NCI-H526 treated with DMSO at 0.1 percent for 48 hours (cell line): ENCODE results near the gene RARRES2.

ENCODE experiments used
- DNase-seq: peaks from one replicate; lab custom pipeline; 2025; lab: John Stamatoyannopoulos, UW

RARRES2 gene

DNA sequence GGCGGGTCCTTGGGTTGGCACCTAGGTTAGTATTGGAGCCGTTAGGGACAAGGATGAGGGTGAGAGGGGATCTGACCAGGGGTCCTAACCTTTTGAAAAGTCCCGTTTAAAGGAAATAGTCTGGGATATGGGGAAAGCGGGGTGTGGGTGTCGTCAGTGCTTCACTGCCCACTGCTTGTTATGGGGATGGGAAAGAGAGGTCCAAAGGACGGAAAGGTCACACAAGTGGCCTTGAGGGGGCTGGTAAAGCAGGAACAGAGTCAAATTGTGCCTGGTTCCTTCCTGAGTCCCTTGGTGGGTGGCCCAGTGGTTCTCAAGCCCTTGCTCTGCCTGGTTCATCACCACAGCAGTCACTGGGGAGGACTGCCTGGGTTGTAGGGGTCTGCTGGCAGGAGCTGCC lies 35.1 kb upstream of the RARRES2 start:
- DNase-seq = no peak

DNA sequence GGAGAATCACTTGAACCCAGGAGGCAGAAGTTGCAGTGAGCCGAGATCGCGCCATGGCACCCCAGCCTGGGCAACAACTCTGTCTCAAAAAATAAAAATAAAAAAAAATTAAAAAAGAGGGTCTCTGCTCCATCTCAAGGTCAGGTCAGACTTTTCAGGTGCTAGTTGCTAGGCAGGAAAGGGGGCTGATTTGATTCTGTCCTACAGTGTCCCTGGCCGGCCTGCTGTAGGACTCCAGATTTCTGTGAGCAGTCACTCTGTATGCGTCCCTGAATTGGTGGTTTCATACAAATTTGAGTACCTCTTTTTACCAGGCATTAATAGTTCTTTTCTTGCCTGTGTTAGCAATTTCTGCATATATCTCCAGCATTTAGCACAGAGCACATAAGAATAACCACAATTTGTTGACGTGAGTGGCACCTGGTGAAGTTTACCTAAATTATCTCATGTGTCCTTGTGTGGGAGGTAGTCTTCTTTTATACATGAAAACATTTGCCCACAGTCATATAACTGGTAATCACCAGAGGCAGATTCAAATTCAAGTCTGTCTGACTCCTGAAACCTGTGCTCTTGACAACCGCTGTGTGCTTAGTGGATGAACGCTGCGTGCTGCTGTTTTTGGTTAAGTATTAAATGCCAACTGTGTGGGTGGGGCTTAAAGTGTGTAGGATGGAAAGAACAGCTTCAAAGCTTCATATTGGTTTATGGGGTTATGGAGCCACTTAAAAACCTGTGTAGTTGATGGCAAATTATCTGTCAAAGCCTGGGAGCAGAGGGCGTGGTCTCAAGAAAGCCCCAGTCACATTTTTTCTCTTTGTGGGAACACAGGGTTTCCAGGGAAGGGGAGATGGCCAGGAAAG lies 34.5 kb upstream of the RARRES2 start:
- DNase-seq = peak; percentile 32

DNA sequence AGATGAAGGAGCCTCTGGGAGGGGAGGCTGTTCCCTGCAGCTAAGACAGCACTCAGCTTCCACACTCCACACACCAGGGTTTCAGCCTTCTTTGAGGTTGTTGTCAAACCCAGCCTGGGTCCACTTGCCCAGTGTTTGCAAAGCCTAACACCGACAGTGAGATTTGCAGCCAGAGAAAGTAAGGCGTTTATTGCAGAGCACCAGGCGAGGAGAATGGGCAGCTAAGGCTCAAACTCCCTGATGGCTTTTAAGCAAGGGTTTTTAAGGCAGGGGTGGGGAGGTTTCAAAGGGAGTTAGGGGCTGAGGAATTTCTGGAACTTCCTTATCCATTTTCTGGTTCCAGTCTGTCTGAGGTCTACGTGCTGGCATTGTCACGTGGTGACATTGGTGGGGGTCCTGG lies 33.0 kb upstream of the RARRES2 start:
- no peak for DNase-seq

DNA sequence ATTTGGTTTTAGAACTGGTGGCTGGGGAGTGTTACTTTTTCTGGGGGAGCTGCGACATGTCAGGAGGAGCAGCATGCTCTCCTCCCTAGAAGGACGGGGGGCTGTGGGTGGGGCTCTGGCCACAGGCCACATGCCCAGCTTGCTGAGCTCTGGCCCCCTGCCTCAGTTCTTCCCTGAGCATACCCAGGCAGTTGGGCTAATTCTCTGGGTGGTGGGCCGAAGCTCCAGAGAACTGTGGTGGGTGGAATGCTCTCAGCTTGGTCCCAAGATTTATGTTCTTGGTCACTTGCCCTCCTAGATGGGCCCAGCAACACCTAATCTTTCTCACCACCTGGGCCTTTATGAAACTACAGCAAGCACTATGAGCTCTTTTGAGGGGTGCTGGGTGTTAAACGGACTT lies 32.6 kb upstream of the RARRES2 start:
- DNase-seq = no peak

DNA sequence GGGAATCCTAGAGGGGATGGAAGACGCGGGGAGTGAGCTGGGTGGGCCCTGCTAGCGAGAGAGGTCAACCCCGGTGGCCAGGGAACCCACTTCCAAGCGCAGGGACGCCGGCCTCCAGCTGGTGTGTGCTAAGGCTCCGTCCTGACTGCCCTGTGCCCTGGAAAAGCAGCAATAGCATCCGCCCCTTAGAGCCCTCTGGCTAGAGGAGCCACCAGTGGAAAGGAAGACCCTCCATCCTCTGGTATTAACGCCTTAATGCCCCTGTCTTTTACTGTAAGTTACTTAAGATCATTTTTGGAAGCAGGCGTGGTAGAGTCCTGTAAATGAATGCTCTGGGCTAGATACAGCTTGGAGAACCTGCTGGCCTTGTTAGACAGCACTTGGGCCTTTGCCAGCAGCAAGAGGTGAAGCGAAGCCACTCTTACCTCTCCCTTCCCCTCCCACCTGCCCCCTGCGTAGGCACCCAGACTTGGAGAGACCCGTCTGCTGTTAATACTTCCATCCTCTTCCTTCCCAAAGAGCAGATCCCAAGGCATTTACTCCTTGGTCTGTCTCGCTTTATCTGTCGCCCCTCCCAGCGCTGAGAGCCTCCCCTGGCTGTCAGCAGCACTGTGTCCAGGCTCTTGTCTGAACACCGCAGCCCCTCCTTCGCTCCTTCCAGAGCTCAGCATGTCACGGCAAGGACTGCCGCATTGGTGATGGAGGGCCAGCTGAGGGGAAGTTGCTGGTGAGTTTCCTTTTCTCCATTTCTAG lies 31.8 kb upstream of the RARRES2 start:
- no peak for DNase-seq

DNA sequence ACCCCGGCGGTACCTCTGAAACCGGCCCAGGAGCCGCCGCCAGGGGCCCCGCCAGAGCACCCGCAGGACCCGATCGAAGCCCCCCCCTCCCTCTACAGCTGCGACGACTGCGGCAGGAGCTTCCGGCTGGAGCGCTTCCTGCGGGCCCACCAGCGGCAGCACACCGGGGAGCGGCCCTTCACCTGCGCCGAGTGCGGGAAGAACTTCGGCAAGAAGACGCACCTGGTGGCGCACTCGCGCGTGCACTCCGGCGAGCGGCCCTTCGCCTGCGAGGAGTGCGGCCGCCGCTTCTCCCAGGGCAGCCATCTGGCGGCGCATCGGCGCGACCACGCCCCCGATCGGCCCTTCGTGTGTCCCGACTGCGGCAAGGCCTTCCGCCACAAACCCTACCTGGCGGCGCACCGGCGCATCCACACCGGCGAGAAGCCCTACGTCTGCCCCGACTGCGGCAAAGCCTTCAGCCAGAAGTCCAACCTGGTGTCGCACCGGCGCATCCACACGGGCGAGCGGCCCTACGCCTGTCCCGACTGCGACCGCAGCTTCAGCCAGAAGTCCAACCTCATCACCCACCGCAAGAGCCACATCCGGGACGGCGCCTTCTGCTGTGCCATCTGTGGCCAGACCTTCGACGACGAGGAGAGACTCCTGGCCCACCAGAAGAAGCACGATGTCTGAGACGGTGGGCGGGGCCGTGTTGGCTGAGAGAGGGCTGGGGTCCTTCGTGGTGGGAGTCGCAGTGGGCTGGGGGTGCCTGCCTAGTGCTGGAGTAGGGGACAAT lies 31.0 kb upstream of the RARRES2 start:
- peak; percentile 50 for DNase-seq

DNA sequence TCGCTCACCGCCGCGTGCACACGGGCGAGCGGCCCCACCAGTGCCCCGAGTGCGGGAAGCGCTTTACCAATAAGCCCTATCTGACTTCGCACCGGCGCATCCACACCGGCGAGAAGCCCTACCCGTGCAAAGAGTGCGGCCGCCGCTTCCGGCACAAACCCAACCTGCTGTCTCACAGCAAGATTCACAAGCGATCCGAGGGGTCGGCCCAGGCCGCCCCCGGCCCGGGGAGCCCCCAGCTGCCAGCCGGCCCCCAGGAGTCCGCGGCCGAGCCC lies 30.5 kb upstream of the RARRES2 start:
- DNase-seq = no peak

DNA sequence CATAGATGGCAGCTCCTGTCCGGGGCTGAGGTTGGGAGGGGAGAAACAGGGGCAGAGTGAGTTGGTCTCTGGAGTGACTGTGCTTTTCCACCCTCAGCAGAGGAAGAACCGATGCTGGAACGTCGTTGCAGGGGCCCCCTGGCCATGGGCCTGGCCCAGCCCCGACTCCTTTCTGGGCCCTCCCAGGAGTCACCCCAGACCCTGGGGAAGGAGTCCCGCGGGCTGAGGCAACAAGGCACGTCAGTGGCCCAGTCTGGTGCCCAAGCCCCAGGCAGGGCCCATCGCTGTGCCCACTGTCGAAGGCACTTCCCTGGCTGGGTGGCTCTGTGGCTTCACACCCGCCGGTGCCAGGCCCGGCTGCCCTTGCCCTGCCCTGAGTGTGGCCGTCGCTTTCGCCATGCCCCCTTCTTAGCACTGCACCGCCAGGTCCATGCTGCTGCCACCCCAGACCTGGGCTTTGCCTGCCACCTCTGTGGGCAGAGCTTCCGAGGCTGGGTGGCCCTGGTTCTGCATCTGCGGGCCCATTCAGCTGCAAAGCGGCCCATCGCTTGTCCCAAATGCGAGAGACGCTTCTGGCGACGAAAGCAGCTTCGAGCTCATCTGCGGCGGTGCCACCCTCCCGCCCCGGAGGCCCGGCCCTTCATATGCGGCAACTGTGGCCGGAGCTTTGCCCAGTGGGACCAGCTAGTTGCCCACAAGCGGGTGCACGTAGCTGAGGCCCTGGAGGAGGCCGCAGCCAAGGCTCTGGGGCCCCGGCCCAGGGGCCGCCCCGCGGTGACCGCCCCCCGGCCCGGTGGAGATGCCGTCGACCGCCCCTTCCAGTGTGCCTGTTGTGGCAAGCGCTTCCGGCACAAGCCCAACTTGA lies 29.9 kb upstream of the RARRES2 start:
- no peak for DNase-seq

DNA sequence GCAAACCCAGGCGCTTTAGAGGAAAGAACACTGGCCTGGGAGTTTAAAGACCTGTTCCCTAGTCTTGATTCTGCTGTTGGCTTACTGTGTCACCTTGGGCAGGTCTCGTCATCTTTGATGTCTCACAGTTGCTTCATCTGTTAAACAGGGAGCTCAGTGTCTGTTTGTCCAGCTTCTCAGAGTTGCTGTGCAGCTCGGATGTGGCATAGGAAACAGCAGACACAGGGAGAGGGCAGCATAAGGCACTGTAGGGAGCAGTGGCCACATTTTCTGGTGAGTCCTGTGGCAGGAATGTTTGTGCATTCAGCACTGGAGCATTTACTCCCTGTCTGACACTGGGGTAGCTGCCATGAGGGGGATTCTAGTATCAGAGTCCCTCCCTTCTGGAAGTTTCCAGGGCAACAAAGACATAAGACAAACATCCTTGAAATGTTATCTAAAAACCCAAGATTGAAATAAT lies 29.2 kb upstream of the RARRES2 start:
- DNase-seq = no peak

DNA sequence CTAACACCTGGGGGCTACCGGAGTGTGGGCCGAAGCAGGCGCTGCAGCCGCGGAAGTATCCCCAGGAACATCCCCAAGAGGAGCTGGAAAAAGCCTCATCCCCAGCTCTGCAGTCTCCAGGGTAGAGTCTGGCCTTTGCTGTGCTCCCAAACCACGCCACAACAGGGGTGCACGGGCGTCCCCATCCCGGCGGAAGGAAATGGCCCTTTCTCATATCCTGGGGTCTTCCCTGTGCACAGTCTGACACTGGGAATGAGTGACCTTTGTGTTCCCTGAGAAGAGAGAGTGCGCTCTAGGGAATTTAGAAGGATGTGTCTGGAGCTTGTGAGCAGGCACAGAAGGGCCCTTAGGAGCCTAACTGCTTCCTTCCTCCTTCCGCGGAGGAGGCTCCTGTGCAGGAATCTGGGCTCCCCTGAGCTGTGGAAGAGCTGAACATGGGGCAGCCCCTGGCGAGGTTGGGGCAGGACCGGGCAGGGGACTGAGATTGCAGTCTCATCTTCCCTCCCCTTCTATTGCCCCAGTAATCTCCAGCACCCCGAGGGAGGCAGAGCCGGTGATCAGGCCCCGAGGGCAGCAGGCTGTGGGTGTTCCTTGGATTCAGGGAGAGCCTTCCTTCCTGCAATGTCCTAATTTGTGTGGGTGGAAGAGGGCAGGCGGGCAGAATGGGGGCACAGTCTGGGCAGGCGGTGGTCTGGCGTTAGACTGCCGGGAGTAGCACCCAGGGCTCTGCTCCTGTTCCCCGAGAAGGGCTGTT lies 28.5 kb upstream of the RARRES2 start:
- no peak for DNase-seq

DNA sequence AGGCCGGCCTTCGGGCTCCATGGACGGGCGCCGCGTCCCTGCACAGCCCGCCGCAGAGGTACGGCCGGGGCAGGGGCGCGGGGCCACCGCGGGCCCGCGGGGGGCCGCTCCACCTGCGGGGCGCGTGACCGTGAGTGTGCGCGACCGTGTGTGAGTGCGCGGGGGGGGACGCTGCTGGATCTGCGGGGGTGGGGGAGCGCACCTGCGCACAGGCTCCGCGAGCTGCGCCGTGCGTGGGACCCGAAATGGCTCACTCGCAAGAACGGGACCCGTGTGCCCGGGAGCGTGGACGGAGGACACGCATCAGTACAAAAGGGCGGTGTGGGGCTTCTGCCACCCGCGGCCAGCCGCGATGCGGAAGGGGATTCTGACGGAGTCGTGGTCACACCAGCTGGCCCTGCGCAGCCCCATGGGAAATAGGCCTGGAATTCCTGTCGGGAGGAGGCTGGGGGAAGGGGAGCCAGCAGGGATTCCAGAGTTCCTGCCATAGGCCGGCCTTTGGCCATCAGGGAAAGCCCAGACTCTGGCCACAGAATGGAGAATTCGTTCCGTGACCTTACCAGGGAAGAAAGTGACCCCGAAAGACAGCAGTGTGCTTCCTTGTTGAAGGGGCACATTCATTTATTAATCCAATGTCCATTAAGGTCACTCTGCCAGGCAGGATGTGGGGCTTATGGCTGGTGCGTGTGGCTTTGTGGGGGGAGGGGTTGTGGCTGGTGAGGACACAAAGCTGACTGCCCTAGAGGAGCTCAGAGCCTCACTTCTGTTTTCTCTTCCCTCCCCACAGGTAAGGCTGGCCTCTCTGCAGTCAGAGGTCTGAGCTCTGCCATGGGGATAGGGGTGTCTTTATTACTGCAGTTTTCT lies 27.7 kb upstream of the RARRES2 start:
- DNase-seq = peak; percentile 58

DNA sequence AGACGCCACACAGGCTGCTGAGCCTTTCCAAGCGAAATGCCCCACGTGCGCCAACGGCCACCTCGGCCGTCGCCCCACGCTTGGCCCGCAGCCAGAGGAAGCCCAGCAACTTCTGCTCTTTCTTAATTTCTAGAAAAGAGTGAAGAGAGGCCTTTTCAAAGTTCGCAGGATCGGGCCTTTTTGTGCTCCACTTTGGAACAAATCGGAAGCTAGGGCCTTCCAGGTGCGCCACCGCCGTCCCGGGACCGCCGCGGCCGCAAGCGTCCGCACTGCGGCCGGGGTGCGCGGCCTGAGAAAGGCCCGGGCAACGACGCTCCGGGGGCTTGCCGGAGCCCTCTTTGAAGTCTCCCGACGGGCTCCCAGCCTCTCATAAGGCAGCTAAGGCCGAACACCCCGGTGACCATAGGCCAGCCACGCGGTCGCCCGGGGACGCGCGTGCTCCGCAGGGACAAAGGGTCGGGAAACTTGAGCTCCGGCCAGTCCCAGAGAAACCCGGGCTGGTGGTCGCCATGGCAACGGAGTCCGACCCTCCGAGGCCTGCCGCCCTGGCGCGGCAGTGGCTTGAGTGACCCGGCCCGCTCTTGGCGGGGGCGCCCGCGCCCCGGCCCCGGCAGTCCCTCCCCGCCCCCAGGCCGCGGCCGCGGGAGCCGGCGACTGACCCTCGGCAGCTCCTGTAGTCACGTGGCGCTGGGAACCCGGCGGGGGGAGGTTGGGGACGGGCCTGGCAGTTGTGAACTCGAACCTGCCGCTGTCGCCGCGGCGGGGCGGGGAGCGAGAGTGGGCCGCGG lies 26.9 kb upstream of the RARRES2 start, which contains the start of gene REPIN1:
TSS of gene REPIN1 (plus strand) at position 727 of the 788 bp plus-strand sequence. CDS start 890 bp downstream, outside the sequence.
- DNase-seq = peak; percentile 85

DNA sequence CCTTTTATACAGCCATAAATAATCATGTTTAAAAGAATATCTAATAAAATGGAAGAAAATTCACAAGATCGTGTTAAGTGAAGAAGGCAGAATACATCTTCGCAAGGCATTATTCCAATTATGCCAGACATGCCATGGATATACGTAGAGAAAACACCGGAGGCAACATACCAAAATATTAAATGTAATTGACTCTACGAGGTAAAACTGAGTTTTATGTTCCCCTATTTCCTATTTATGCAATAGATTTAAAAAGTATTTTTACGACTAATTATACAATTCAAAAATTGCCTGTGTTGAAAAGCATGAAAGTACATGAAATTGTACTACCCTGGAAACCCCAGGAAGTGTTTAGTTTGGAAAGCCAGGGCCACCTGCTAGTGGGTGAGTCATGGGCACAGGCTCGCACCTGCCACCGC lies 26.3 kb upstream of the RARRES2 start:
- DNase-seq = no peak

DNA sequence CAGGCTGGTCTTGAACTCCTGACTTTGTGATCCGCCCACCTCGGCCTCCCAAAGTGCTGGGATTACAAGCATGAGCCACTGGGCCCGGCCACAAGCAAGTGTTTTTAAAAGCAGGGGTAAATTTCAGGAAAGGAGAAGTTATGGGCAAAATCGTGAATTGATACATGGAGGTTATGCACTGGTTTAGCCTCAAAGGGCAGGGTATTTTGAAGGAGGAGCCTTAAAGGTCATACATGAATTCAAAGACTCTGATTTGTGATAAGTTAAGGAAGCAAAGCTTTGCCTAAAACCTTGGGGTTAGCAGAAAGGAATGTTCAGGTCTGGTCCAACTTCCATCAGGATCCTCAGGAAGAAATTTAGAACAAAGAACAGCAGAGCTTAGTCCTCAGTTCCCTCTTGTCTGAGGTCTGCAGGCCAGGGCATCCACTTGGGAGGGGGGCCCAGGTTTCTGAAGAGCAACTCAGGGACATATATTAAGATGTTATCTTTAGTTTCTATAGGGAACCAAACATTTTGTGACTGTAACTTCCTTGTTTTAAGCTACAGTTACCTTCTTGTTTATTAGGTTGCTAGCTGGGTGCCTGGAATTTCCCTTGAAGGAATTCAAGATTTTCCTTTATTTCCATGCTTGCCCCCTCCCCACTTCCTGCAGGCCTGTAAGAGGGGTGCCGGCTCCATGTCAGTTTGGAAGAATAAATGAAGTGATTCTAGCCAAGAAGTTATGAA lies 24.4 kb upstream of the RARRES2 start:
- DNase-seq = no peak

DNA sequence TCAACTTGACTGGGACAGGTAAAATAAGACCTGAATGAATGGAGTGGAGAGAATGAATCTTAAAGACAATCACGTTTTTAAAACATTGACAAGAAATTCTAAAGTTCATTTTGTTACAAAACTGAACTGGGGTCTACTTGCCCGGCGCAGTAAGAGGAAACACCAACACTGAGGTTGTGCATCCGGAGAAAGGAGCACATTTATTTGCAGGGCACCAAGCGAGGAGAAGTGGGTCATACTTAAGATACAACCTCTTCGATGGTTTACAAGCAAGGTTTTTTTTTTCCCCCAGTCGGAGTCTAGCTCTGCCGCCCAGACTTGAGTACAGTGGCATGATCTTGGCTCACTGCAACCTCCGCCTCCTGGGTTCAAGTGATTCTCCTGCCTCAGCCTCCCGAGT lies 23.8 kb upstream of the RARRES2 start:
- no peak for DNase-seq

DNA sequence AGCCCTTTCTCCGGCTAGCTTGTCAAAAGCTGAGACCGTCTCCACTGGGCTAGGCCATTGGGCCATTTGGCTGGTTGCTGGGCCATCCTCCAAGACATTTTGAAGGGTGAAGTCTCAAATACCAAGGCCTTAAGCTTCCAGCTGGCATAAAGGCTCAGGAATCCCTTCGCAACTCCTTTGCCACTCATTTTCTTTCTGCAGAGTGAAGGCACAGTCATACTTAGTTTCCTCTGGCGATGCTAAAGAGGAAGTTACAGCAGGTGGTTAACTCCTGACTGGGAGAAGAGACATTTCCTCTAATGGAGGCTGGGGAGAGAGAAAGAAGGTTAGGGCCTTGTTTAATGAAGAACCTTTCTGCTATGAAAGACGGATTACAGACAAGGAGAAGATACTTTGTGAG lies 22.4 kb upstream of the RARRES2 start:
- DNase-seq = no peak

DNA sequence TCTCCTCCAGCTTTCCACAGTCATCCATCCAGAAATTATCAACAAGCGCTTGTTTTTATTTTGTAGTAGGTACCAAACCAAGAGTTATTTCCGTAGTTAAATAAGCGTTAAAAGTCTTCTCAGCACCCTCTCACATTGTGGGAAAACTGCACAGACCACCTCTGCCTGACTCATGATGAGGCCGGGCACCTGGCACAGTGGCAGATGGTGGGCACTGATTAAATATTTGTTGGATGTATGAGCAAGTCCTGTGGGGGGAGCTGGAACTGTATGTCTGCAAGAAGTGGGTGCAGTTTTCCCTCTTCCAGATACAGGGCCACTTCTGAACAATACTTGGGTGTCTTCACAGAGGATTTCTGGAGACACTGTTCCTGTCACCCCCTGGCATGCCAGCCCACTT lies 21.9 kb upstream of the RARRES2 start:
- no peak for DNase-seq
